GM19452 (cell line): ENCODE data around the gene SLC38A1.
A peak's percentile ranks its signal among the peaks of the same experiment; 100 is the strongest.

ENCODE experiments used
- ATAC-seq: cut with Tn5 transposase; IDR thresholded peaks from one replicate; pipeline ENCODE4 v1.9.1; 2021; ENCODE audit not compliant: unreplicated experiment

SLC38A1 gene

GRCh38 chr12:46234000-46234399, 34.8 kb downstream of the SLC38A1 start:
- no peak for ATAC-seq

DNA sequence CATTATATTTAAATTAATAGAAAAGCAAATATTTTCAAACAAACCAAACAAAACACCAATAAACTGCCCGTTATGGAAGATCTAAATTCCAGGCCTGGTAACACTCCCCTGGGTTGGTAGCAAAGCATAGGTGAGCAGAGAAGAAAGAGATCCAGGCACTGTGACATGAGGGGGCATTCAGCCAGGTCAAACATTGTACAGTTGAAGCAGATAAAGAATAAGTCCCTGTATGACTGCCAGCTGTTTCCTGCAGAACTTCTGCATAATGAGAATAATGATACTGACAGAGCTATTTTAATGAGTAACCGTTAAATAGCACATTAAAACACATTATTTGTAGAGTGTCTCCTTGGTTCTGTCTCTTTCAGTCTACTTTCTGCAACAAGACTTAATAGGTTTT, 35.4 kb downstream of the SLC38A1 start:
- ATAC-seq = no peak

DNA sequence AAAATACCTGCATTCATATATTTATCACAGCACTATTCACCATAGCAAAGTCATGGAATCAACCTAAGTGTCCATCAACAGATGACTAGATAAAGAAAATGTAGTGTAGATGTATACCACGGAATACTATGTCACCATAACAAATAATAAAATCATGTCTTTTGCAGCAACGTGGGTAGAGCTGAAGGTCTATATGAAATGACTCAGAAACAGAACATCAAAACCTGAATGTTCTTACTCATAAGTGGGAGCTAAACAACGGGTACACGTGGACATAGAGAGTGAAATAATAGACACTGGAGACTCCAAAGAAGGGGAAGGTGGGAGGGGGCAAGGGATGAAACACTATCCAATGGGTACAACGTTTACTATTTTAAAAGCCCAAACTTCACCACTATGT, 37.9 kb downstream of the SLC38A1 start:
- ATAC-seq = no peak

- no peak for ATAC-seq
These were observed 38.5 kb downstream of the SLC38A1 start for GRCh38 chr12:46230306-46230705.

DNA sequence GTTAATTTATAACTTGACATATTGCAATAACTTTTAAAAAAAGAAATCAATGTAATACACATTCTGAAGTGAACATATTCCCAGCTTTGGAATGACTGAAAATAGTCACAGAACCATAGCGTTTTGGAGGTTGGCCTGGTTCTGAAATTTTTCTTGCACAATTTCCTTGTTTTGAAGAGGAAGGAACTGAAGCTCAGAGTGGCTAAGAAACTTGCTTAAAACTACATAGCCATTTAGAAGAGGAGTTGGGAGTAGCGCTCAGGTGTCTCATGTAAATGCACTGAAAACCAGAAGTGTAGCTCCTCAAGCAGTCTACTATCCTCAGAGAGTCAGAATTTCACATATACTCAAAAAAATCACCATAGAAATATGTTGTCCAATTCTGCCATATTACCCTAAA, 41.2 kb downstream of the SLC38A1 start:
- no peak for ATAC-seq

DNA sequence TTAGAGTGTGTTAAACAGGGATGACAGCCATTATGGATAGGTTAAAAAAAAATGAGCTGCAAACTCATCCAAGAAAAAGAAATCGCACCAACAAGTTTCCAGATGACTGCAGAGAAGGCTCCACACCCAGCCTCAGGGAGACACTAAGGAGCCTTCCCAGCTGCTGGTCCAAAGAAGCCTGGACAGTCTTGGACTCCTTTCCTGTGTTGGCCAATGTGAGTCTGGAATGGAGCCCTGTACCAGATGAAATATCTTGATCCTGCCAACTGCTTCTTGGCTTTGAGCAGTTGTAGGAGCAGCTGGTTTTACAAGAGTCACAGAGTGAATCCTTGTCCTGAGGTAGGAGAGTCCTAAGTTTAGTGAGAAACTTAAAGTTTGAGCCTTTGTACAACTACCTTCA, 44.5 kb downstream of the SLC38A1 start:
- ATAC-seq = no peak

DNA sequence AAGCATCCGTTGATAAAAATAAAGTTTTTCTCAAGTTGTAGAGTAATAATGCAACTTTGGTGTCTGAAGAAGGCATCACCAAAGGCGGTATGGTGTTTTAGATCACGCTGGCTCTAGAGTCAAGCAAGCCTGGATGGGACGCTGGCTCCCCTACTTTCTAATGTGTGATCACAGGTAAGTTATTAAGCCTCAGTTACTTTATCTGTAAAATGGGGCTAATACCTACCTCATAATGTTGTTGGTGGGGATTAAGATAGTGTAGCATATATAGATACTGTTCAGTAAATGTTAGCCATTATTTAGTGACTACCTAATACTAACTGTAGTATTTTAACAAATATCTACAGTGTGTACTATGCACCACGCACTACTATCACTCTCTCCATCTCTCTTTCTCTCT, 45.8 kb downstream of the SLC38A1 start:
- ATAC-seq = no peak

- ATAC-seq = no peak
These were observed 46.2 kb downstream of the SLC38A1 start for GRCh38 chr12:46222636-46223035.

- no peak for ATAC-seq
These were observed 47.4 kb downstream of the SLC38A1 start for GRCh38 chr12:46221255-46222128.

GRCh38 chr12:46219877-46220655, 48.8 kb downstream of the SLC38A1 start:
- no peak for ATAC-seq

DNA sequence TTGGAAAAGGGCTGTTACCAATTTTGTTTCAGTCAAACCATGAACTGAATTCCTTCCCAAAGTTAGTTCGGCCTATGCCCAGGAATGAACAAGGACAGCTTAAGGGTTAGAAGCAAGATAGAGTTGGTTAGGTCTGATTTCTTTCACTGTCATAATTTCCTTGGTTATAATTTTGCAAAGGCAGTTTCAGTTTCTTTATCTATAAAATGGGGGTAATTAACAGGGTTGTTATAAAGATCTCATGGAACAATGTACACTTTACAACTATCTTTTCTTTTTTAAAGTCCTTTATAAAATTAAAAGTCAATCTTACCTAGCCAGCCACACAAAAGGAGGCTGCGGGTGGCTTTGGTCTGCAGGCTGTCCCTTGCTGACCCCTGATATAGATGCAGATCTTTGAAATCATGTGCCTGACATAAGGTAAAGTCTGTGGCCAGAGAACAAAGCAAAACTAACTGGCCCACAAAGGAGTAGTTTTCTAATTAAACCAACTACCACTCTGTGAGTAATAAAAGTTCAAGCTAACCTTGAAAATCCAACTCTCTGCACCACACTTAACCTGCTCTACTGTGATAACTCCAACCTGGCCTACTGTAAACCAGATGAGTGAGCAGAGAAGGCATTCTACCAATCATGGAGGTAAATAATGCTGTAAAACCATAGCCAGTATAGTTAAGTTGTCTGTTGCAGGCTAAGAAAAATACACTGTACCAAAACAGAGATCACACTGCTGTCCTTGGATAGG, 49.5 kb downstream of the SLC38A1 start:
- ATAC-seq = no peak

GRCh38 chr12:46218322-46219095, 50.3 kb downstream of the SLC38A1 start:
- no peak for ATAC-seq

GRCh38 chr12:46217541-46218321, 51.1 kb downstream of the SLC38A1 start:
- peak; percentile 69 for ATAC-seq

- ATAC-seq = peak; percentile 63
These were observed 54.0 kb downstream of the SLC38A1 start for GRCh38 chr12:46214668-46215436.

- no peak for ATAC-seq
These were observed 56.5 kb downstream of the SLC38A1 start for GRCh38 chr12:46212108-46212982.

- ATAC-seq = no peak
These were observed 57.9 kb downstream of the SLC38A1 start for GRCh38 chr12:46210873-46211439.

GRCh38 chr12:46209914-46210872, 58.6 kb downstream of the SLC38A1 start:
- ATAC-seq = peak; percentile 66
